Esophagus squamous epithelium (tissue), 5 donors: ENCODE measurements around the gene RABL2B. TPM values are rescaled to one million over a fixed set of nuclear protein-coding genes. Genes with fewer than 3 reads are reported as not detected.

Experiments used
- DNase-seq: peaks from one replicate; lab custom pipeline; 2025; lab: John Stamatoyannopoulos, UW
- H3K27ac ChIP-seq, 4 donors: fragments of 200-600 bp; sonication (generic); one replicate each; pipeline ENCODE4 v1.5.1; 2016 to 2019; ENCODE audit warnings: mild to moderate bottlenecking in 1 of 4
- H3K27me3 ChIP-seq, 4 donors: fragments of 200-600 bp; sonication (generic); 1 replicate in 3 of 4; 2 replicates in 1 of 4; pipeline versions ENCODE4 v1.5.1 to v1.6.0; 2017 to 2021; ENCODE audit warnings: antibody characterized with exemption in 1 of 4
- H3K36me3 ChIP-seq, 3 donors: fragments of 200-600 bp; sonication (generic); one replicate each; pipeline ENCODE4 v1.5.1; 2016 to 2019
- H3K4me1 ChIP-seq, 3 donors: fragments of 200-600 bp; sonication (generic); one replicate each; pipeline ENCODE4 v1.5.1; 2017 to 2019
- H3K4me3 ChIP-seq, 4 donors: fragments of 200-600 bp; sonication (generic); 1 replicate in 3 of 4; 2 replicates in 1 of 4; pipeline ENCODE4 v1.5.1; 2016 to 2019; ENCODE audit warnings: mild to moderate bottlenecking in 2 of 4, moderate library complexity in 1 of 4
- H3K9me3 ChIP-seq, 3 donors: fragments of 200-600 bp; sonication (generic); one replicate each; pipeline ENCODE4 v1.5.1; 2016 to 2019
- POLR2A ChIP-seq, 4 donors: fragments of 450-650 bp; IDR thresholded peaks; one replicate each; pipeline ENCODE4 v1.6.1; 2017; ENCODE audit warnings: antibody characterized with exemption in 4 of 4, mild to moderate bottlenecking in 4 of 4, moderate library complexity in 3 of 4
- WGBS, 2 donors: methylation state at CpG; one replicate each; pipeline ENCODE4 v1.1.5; 2018; 5-methylcytosine and 5-hydroxymethylcytosine counted together
- intact Hi-C: fragments of 100-400 bp; cut with DNase I; formaldehyde crosslinking; loops from one replicate; pipeline ENCODE4 v1.15.0; 2022
- total RNA-seq, 4 donors: library from RNA; depleted of rRNA; stranded (reverse); fragments of >200 nt; gene quantifications; one replicate each; pipeline ENCODE4 v1.1.0, GENCODE V29; 2016
- TF ChIP-seq, protein P1 (sequence below), 6 experiments: fragments of 450-650 bp in 4 of 6; fragments of 200-600 bp in 2 of 6; sonication (generic) in 2 of 6; IDR thresholded peaks; one replicate each; pipeline ENCODE4 v1.5.1; 2016 to 2019; ENCODE audit warnings: antibody characterized with exemption in 6 of 6, mild to moderate bottlenecking in 4 of 6, moderate library complexity in 4 of 6
- donor health status: DM: yes; HTN: yes; CAD: no.

Gene RABL2B
- total RNA-seq, 4 donors from 2014 or later = 8.0 to 15.1 (median 10.7) TPM

DNA sequence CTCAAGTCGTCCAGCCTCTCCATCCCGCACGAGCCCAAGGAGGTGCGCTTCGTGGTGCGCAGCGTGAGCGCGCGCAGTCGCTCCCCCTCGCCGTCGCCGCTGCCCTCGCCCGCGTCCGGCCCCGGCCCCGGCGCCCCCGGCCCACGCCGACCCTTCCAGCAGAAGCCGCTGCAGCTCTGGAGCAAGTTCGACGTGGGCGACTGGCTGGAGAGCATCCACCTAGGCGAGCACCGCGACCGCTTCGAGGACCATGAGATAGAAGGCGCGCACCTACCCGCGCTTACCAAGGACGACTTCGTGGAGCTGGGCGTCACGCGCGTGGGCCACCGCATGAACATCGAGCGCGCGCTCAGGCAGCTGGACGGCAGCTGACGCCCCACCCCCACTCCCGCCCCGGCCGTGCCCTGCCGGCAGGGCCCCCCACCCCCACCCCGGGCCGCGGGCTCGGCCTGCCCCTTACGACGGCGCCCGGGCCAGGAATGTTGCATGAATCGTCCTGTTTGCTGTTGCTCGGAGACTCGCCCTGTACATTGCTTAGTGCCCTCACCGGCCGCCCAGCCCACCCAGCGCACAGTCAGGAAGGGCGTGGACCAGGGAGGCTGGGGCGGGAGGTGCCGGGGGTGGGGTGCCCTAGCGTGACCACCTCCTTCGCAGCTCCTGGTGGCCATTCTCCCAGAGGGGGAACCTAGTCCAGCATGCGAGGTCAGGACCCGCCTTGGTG is 52.3 kb downstream of the RABL2B start:
- 58 to 73% methylated on average over 6 to 11 of the region's 76 CpGs for WGBS, 2 donors
- TF ChIP-seq POLR2A (IDR thresholded peaks at IDR 0.05) = no peak
- TF ChIP-seq, protein P1, sequence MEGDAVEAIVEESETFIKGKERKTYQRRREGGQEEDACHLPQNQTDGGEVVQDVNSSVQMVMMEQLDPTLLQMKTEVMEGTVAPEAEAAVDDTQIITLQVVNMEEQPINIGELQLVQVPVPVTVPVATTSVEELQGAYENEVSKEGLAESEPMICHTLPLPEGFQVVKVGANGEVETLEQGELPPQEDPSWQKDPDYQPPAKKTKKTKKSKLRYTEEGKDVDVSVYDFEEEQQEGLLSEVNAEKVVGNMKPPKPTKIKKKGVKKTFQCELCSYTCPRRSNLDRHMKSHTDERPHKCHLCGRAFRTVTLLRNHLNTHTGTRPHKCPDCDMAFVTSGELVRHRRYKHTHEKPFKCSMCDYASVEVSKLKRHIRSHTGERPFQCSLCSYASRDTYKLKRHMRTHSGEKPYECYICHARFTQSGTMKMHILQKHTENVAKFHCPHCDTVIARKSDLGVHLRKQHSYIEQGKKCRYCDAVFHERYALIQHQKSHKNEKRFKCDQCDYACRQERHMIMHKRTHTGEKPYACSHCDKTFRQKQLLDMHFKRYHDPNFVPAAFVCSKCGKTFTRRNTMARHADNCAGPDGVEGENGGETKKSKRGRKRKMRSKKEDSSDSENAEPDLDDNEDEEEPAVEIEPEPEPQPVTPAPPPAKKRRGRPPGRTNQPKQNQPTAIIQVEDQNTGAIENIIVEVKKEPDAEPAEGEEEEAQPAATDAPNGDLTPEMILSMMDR (IDR thresholded peaks at IDR 0.05) = no peak
- no peak for DNase-seq
- H3K36me3 ChIP-seq = peaks cover 0 to 26% (median 0%) of the 10 kb centered on the region in 3 donors
- H3K9me3 ChIP-seq = no peaks in the 10 kb centered on the region
- no peak overlapping the region for H3K27ac ChIP-seq
- peaks cover 5 to 37% (median 8%) of the 10 kb centered on the region in 3 donors for H3K4me1 ChIP-seq
- no peak overlapping the region for H3K4me3 ChIP-seq
- intact Hi-C loops = no loop called here
- H3K27me3 ChIP-seq = peaks cover 0 to 29% (median 0%) of the 10 kb centered on the region in 4 donors

DNA sequence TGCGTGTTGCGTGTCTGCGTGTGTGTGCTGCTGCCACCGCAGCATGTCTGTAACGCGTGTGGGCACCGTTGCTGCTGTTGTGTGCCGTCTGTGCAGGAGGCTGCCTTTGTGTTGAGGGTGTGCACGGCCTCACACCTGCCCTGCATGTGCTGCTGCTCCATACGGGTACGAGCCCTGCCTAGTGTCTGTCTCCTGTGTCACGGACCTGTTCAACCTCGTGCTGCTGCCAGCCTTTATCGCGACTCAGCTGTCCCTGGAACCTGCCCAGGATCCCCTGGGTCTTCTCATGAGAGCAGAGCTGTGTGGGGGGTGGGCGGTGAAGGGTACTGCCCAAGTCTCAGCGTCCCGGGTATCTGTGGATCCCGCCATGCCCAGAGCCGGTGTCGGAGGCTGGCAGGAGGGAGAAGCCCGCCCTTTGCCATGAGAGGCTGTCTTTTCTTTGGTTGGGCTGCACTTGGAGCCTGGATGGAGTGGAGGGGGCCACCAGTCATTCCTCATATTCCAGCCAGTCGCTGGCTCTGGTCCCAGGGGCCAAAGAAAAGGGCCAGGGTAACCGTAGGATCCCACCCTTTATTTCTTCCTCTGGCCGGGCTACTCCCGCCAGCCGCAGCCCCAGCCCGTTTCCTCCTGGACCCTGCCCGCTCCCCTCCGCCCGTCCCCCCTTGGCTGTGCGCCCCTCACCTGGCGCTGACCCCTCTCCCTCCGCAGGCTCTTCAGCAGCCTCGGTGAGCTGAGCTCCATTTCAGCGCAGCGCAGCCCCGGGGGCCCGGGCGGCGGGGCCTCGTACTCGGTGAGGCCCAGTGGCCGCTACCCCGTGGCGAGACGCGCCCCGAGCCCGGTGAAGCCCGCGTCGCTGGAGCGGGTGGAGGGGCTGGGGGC is 53.2 kb downstream of the RABL2B start:
- no peak overlapping the region for H3K27ac ChIP-seq
- WGBS, 2 donors = 69 to 81% methylated on average over 3 to 11 of the region's 54 CpGs
- H3K4me3 ChIP-seq = no peak overlapping the region
- peaks cover 5 to 37% (median 8%) of the 10 kb centered on the region in 3 donors for H3K4me1 ChIP-seq
- H3K27me3 ChIP-seq = peaks cover 0 to 29% (median 0%) of the 10 kb centered on the region in 4 donors
- no peak for TF ChIP-seq POLR2A (IDR thresholded peaks at IDR 0.05)
- TF ChIP-seq, protein P1 (IDR thresholded peaks at IDR 0.05) = no peak
- H3K9me3 ChIP-seq = no peaks in the 10 kb centered on the region
- no peak for DNase-seq
- peaks cover 0 to 33% (median 0%) of the 10 kb centered on the region in 3 donors for H3K36me3 ChIP-seq
- intact Hi-C loops = no loop called here

DNA sequence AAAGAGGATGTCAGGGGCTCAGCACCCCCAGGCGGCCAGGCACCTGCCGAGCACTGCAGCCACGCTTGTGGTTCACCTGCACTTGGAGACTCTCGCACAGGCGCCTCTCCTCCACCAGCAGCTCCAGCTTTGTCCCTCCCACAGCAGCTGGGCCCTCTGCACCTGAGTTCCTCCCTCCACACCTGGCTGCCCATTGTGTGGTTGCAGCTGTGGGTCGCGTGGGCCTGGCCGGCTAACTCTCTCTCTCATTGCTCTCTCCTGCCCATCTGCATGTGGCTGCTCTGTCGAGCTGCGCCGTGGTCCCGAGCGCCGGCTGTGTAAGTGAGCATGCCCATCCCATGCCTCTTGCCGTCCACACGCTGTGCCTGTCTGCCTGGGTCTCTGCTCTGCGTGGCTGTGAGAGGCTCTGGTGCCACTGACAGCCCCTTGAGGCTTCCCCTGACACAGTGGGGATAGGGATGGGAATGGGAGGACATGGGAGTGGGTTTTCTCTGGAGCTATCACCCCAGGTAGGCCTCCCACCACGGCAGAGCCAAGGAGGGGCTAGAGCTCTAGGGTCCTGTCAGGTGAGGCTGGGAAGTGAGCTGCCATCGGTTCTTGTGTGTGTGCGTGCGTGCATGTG is 53.9 kb downstream of the RABL2B start:
- peaks cover 0 to 29% (median 0%) of the 10 kb centered on the region in 4 donors for H3K27me3 ChIP-seq
- H3K9me3 ChIP-seq = no peaks in the 10 kb centered on the region
- H3K36me3 ChIP-seq = peaks cover 0 to 41% (median 0%) of the 10 kb centered on the region in 3 donors
- no peak overlapping the region for H3K4me3 ChIP-seq
- TF ChIP-seq, protein P1 (IDR thresholded peaks at IDR 0.05) = no peak
- no peak for TF ChIP-seq POLR2A (IDR thresholded peaks at IDR 0.05)
- no peak overlapping the region for H3K27ac ChIP-seq
- peaks cover 5 to 37% (median 8%) of the 10 kb centered on the region in 3 donors for H3K4me1 ChIP-seq
- 59 to 74% methylated on average over 6 to 11 of the region's 21 CpGs for WGBS, 2 donors
- intact Hi-C loops = no loop called here
- DNase-seq = no peak

DNA sequence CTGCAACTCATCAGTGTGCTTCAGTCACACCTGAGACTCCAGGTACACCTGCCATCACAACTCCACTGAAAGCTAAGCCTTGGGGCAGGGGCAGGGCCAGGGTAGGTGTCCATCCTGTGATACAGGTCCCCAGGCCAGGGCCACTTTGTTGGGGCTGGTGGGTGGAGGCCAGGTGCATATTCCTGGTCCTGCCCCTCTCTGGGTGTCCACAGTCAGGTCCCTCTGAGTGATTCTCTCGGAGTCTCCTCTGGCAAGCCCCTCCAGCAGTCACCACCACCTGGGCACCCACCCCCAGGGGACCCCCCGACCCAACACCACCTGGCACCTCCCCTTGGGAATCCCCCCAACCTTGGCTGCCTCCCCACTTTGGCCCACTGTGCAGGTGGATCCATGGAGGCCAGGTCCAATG is 54.9 kb downstream of the RABL2B start:
- DNase-seq = no peak
- WGBS, 2 donors = no CpG with 5 or more reads among the region's 2 CpGs
- H3K36me3 ChIP-seq = peaks cover 0 to 48% (median 0%) of the 10 kb centered on the region in 3 donors
- peaks cover 0 to 29% (median 0%) of the 10 kb centered on the region in 4 donors for H3K27me3 ChIP-seq
- no peak overlapping the region for H3K4me3 ChIP-seq
- H3K4me1 ChIP-seq = peaks cover 5 to 34% (median 8%) of the 10 kb centered on the region in 3 donors
- intact Hi-C loops = no loop called here
- TF ChIP-seq, protein P1 (IDR thresholded peaks at IDR 0.05) = no peak
- TF ChIP-seq POLR2A (IDR thresholded peaks at IDR 0.05) = no peak
- H3K9me3 ChIP-seq = no peaks in the 10 kb centered on the region
- H3K27ac ChIP-seq = no peak overlapping the region
